Measurements from ENCODE around the gene TYW1B. TPM values are rescaled to one million over a fixed set of nuclear protein-coding genes. Genes with fewer than 3 reads are reported as not detected.
"Not testable (repeated sequence)": the region's sequence is repeated elsewhere in the genome, so short reads cannot be mapped to it uniquely, and the experiment has no call there.

The TYW1B gene
- total RNA-seq, 2 donors from 2014 or later: 1.2 to 3.5 TPM

GRCh38 chr7:72603073-72603472 is 224.9 kb downstream of the TYW1B start:
- H3K27ac ChIP-seq: no peak overlapping the region
- DNase-seq (ENCODE audit: low spot score): no peak
- H3K27me3 ChIP-seq: no peaks in the 10 kb centered on the region
- H3K9me3 ChIP-seq: peaks cover 0 to 5% of the 10 kb centered on the region in 2 donors
- no peak overlapping the region for H3K4me3 ChIP-seq
- TF ChIP-seq, protein P1, sequence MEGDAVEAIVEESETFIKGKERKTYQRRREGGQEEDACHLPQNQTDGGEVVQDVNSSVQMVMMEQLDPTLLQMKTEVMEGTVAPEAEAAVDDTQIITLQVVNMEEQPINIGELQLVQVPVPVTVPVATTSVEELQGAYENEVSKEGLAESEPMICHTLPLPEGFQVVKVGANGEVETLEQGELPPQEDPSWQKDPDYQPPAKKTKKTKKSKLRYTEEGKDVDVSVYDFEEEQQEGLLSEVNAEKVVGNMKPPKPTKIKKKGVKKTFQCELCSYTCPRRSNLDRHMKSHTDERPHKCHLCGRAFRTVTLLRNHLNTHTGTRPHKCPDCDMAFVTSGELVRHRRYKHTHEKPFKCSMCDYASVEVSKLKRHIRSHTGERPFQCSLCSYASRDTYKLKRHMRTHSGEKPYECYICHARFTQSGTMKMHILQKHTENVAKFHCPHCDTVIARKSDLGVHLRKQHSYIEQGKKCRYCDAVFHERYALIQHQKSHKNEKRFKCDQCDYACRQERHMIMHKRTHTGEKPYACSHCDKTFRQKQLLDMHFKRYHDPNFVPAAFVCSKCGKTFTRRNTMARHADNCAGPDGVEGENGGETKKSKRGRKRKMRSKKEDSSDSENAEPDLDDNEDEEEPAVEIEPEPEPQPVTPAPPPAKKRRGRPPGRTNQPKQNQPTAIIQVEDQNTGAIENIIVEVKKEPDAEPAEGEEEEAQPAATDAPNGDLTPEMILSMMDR (IDR thresholded peaks at IDR 0.05): no peak
- no peaks in the 10 kb centered on the region for H3K4me1 ChIP-seq
- H3K36me3 ChIP-seq: no peaks in the 10 kb centered on the region

DNA sequence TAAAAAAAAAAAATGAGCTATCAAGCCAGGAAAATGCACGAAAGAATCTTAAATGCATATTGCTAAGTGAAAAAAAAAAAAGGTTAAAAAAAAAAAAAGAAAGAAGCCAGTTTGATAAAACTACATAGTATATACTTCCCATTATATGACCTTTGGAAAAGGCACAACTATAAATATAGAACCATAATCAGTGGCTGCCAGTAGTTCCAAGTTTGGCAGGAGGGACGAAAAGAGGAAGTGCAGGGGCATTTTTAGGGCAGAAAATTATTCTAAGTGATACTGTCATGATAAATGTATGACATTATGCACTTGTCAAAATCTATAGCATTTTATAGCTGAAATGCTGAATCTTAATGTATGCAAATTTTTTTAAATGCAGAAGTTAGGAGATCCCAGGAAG is 226.3 kb downstream of the TYW1B start:
- not testable (repeated sequence) for DNase-seq (ENCODE audit: low spot score)

GRCh38 chr7:72590023-72590422 is 238.0 kb downstream of the TYW1B start:
- H3K27ac ChIP-seq; H3K4me3 ChIP-seq; H3K9me3 ChIP-seq; H3K4me1 ChIP-seq; DNase-seq (ENCODE audit: low spot score); H3K27me3 ChIP-seq; H3K36me3 ChIP-seq: not testable (repeated sequence)

More for the DNA sequence above, 226.3 kb downstream of the TYW1B start:
- not testable (repeated sequence) for H3K27ac ChIP-seq, H3K4me1 ChIP-seq, H3K27me3 ChIP-seq, H3K9me3 ChIP-seq, H3K36me3 ChIP-seq, H3K4me3 ChIP-seq

DNA sequence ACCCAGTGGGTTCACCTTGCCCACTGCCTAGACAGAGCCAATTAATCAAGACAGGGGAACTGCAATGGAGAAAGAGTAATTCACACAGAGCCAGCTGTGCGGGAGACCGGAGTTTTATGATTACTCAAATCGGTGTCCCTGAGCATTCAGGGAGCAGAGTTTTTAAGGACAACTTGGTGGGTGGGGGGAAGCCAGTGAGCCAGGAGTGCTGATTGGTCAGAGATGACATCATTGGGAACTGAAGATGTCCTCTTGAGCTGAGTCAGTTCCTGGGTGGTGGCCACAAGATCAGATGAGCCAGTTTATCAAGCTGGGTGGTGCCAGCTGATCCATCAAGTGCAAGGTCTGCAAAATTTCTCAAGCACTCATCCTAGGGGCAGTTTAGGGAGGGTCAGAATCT is 240.7 kb downstream of the TYW1B start:
- not testable (repeated sequence) for DNase-seq (ENCODE audit: low spot score); H3K27me3 ChIP-seq; H3K36me3 ChIP-seq; H3K27ac ChIP-seq; H3K4me1 ChIP-seq; H3K9me3 ChIP-seq; H3K4me3 ChIP-seq

- H3K27ac ChIP-seq; H3K4me3 ChIP-seq; H3K36me3 ChIP-seq; H3K27me3 ChIP-seq; DNase-seq (ENCODE audit: low spot score); H3K9me3 ChIP-seq; H3K4me1 ChIP-seq: not testable (repeated sequence)
Observed at GRCh38 chr7:72584576-72584975, 243.4 kb downstream of the TYW1B start.

DNA sequence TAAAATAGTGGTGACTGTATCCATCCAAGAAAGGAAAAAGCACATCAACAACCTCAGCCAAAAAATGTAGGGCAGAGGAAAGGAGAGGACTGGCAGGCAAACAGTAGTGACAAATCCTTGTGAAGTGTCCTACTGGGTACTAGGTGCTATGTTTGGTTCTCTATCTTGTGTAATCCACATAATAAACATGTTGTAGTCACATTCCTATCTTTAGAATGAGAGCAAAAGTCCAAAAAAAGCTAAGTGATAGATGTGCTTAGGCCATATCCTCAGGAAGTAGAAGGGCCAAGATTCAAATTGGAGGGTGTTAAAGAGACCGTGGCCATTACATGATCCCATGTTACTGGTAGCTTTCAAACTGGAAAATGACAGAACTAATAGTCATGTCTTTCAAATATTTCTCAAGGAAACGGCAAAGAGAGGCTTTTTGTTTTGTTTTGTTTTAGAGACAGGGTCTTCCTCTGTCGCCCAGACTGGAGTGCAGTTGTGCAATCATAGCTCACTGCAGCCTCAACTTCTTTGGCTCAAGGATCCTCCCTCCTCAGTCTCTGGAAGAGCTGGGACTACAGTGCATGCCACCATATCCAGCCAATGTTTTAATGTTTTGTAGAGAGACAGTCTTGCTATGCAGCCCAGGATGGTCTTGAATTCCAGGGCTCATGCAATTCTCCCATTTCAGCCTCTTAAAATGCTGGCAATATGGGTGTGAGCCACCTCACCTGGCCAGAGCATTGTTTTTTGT is 244.2 kb downstream of the TYW1B start:
- H3K36me3 ChIP-seq; DNase-seq (ENCODE audit: low spot score); H3K9me3 ChIP-seq; H3K4me1 ChIP-seq; H3K27me3 ChIP-seq; H3K4me3 ChIP-seq: not testable (repeated sequence)
- H3K27ac ChIP-seq: peak overlapping the region in 1 of 2 donors; percentile 7

DNA sequence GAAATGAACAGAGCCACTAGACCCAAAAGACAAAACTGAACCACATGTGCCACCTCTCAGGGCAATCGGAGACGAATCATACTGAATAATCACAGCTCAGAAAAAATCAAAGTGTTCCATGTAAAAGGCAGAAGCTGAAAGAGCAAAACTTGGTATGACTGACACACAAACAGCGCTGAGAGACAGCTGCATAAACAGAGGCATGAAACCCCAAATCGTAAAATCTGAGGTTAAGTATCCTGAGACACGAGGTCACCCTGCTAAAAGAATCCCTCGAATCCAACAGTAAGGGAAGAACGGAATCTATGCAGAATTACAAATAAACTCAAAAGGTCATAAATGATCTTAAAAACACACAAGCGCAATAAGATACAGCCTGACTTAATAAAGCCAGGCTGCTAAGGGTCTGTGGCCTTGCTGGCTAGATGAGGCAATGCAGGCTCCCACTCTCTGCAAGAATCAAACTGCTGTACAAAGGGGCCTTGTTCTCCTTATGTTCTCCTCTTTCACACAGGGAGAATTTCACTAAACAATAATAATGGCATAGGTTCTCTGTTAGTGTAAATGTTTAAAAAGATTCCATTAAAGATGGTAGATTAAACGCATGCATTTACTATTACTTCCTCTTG is 247.7 kb downstream of the TYW1B start:
- not testable (repeated sequence) for H3K9me3 ChIP-seq; H3K27me3 ChIP-seq; H3K27ac ChIP-seq; H3K4me3 ChIP-seq; H3K36me3 ChIP-seq; H3K4me1 ChIP-seq; DNase-seq (ENCODE audit: low spot score)

GRCh38 chr7:72577107-72577506 is 250.9 kb downstream of the TYW1B start:
- TF ChIP-seq, protein P1 (IDR thresholded peaks at IDR 0.05): no peak
- H3K4me3 ChIP-seq: no peak overlapping the region
- H3K9me3 ChIP-seq: no peaks in the 10 kb centered on the region
- no peaks in the 10 kb centered on the region for H3K36me3 ChIP-seq
- no peaks in the 10 kb centered on the region for H3K27me3 ChIP-seq
- no peaks in the 10 kb centered on the region for H3K4me1 ChIP-seq
- no peak for DNase-seq (ENCODE audit: low spot score)
- no peak overlapping the region for H3K27ac ChIP-seq

DNA sequence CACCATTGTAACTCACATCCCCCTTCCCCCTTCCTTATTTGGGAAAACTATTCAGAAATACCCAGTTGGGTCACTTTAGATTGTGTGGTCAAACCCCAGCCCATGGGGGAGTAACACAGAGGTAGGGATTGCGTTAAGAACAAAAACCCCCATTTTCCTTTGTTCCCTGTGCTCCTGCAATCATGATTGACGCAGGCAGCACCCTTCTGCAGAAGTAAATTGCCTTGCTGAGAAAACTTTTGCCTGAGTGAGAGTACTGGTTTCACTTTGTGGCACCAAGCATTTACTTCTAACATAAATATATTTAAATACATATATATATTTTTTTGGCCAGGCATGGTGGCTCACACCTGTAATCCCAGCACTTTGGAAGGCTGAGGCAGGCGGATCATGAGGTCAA is 266.0 kb downstream of the TYW1B start:
- H3K27ac ChIP-seq; H3K27me3 ChIP-seq; H3K4me1 ChIP-seq; H3K4me3 ChIP-seq; DNase-seq (ENCODE audit: low spot score); H3K36me3 ChIP-seq: not testable (repeated sequence)
- peaks cover 0 to 18% of the 10 kb centered on the region in 2 donors for H3K9me3 ChIP-seq

- not testable (repeated sequence) for H3K4me1 ChIP-seq; H3K36me3 ChIP-seq; H3K27me3 ChIP-seq; DNase-seq (ENCODE audit: low spot score); H3K4me3 ChIP-seq; H3K27ac ChIP-seq
- H3K9me3 ChIP-seq: peaks cover 0 to 18% of the 10 kb centered on the region in 2 donors
Observed at GRCh38 chr7:72559546-72559945, 268.5 kb downstream of the TYW1B start.

DNA sequence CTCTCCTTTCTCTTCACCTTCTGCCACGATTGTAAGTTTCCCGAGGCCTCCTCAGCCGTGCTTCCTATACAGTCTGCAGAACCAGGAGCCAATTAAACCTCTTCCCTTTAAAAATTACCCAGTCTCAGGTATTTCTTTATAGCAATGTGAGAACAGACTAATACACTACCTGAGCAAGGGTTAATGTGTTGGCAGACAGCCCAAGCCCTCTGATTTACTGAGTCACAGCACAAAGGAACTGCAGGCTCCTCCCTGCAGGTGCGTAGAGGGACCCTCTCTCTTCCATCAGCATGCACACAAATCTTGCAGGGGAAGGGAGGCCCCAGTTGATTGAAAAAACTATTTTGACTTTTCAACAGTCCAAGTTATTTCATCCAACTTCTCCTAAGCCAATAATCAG is 271.3 kb downstream of the TYW1B start:
- not testable (repeated sequence) for DNase-seq (ENCODE audit: low spot score); H3K9me3 ChIP-seq; H3K36me3 ChIP-seq; H3K4me3 ChIP-seq; H3K27ac ChIP-seq; H3K4me1 ChIP-seq; H3K27me3 ChIP-seq

GRCh38 chr7:72555238-72555637 is 272.8 kb downstream of the TYW1B start:
- not testable (repeated sequence) for H3K4me3 ChIP-seq; H3K4me1 ChIP-seq; H3K9me3 ChIP-seq; H3K27me3 ChIP-seq; H3K36me3 ChIP-seq; H3K27ac ChIP-seq; DNase-seq (ENCODE audit: low spot score)

DNA sequence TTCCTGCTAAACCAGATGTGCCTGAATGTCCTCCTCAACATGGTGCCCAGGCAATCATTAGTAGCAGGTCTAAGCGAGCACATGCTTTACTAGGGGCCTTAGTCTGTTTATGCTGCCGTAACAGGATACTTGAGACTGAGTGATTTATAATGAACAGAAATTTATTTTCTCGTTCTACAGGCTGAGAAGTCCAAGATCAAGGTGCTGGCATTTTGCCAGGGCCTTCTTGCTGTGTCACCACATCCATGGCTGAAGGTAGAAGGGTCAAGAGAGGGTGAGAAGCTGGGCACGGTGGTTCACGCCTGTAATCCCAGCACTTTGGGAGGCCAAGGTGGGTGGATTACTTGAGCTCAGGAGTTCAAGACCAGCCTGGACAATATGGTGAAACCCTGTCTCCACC is 273.6 kb downstream of the TYW1B start:
- H3K27me3 ChIP-seq; H3K4me3 ChIP-seq; H3K9me3 ChIP-seq; H3K27ac ChIP-seq; DNase-seq (ENCODE audit: low spot score); H3K36me3 ChIP-seq; H3K4me1 ChIP-seq: not testable (repeated sequence)
